H1 (cell line): Measurements from ENCODE around the gene UBE4B. TPM values are rescaled to one million over a fixed set of nuclear protein-coding genes. Genes with fewer than 3 reads are reported as not detected.

Experiments used
- CTCF ChIA-PET: fragments of 300-600 bp; sonication (Branson Sonifier 250); formaldehyde crosslinking; loops from one replicate; lab custom pipeline; 2021; ENCODE audit not compliant: partially characterized antibody; lab: Charles Lee
- POLR2A ChIA-PET: fragments of 300-600 bp; sonication (Branson Sonifier 250); formaldehyde crosslinking; loops from one replicate; lab custom pipeline; 2021; ENCODE audit warnings: inconsistent platforms; ENCODE audit not compliant: partially characterized antibody; lab: Charles Lee
- DNase-seq, 2 experiments: peaks; one replicate each; pipeline versions ENCODE4 v3.0.0 to v3.0.0-alpha.2; 2010 to 2022; ENCODE audit warnings: low spot score in 2 of 2, low read depth in 1 of 2, mixed read lengths in 1 of 2
- FAIRE-seq: peaks from 2 replicates; lab custom pipeline; 2011; peaks lifted over from hg19 to GRCh38; lab: Jason Lieb, UNC
- H2AFZ ChIP-seq: 2 replicates; pipeline ENCODE4 v1.8.1; 2012; ENCODE audit warnings: low read length, inconsistent platforms
- H2AK5ac ChIP-seq: 2 replicates; pipeline ENCODE4 v1.6.1; 2013; ENCODE audit warnings: low read depth, low read length
- H2BK120ac ChIP-seq: replicated peaks from 2 replicates; pipeline ENCODE3; 2013; ENCODE audit warnings: low read depth, low read length, inconsistent platforms
- H2BK12ac ChIP-seq: 2 replicates; pipeline ENCODE4 v1.6.1; 2013; ENCODE audit warnings: low read depth, low read length
- H2BK15ac ChIP-seq: 2 replicates; pipeline ENCODE4 v1.6.1; 2013; ENCODE audit warnings: low read length
- H2BK20ac ChIP-seq: 2 replicates; pipeline ENCODE4 v1.6.1; 2013; ENCODE audit warnings: low read length
- H2BK5ac ChIP-seq: 2 replicates; pipeline ENCODE4 v1.6.1; 2013; ENCODE audit warnings: low read depth, low read length
- H3K14ac ChIP-seq: 2 replicates; pipeline ENCODE4 v1.6.1; 2013; ENCODE audit warnings: inconsistent platforms; ENCODE audit not compliant: insufficient read length
- H3K18ac ChIP-seq: 2 replicates; pipeline ENCODE4 v1.6.1; 2013; ENCODE audit warnings: low read length; ENCODE audit errors: extremely low read depth
- H3K23ac ChIP-seq: 2 replicates; pipeline ENCODE4 v1.6.1; 2013; ENCODE audit warnings: inconsistent platforms; ENCODE audit not compliant: insufficient read length
- H3K23me2 ChIP-seq: 2 replicates; pipeline ENCODE4 v1.6.1; 2013; ENCODE audit warnings: low read depth, low read length
- H3K27ac ChIP-seq: 2 replicates; pipeline ENCODE4 v1.6.1; 2011; ENCODE audit warnings: low read depth, low read length, inconsistent platforms
- H3K27me3 ChIP-seq, 4 experiments: replicated peaks in 1 of 4; 1 replicate in 1 of 4; 2 replicates in 3 of 4; pipeline versions ENCODE4 v1.6.1 to v1.8.1; 2011 to 2013; ENCODE audit warnings: low read length in 3 of 4, mild to moderate bottlenecking in 3 of 4, inconsistent platforms in 2 of 4, mixed read lengths in 2 of 4, moderate library complexity in 1 of 4; ENCODE audit not compliant: control insufficient read depth in 3 of 4, insufficient read depth in 3 of 4; ENCODE audit errors: extremely low read depth in 1 of 4
- H3K36me3 ChIP-seq, 4 experiments: 2 replicates each; pipeline versions ENCODE4 v1.6.1 to v1.8.1; 2011 to 2013; ENCODE audit warnings: mild to moderate bottlenecking in 4 of 4, low read length in 3 of 4, moderate library complexity in 2 of 4, control low read depth in 1 of 4, inconsistent platforms in 1 of 4; ENCODE audit not compliant: insufficient read depth in 4 of 4, control insufficient read depth in 2 of 4
- H3K4ac ChIP-seq: replicated peaks from 2 replicates; pipeline ENCODE3; 2013; ENCODE audit warnings: low read length, low read depth, mixed read lengths, inconsistent platforms; ENCODE audit not compliant: insufficient read length
- H3K4me1 ChIP-seq, 4 experiments: replicated peaks in 1 of 4; 1 replicate in 1 of 4; 2 replicates in 3 of 4; pipeline versions ENCODE4 v1.6.1 to v1.8.1; 2011 to 2013; ENCODE audit warnings: low read length in 3 of 4, inconsistent platforms in 2 of 4, mixed read lengths in 1 of 4; ENCODE audit not compliant: insufficient read depth in 4 of 4, control insufficient read depth in 3 of 4
- H3K4me2 ChIP-seq, 2 experiments: 2 replicates each; pipeline versions ENCODE4 v1.6.1 to v1.8.1; 2011 to 2013; ENCODE audit warnings: low read depth in 2 of 2, low read length in 2 of 2, control low read depth in 1 of 2, inconsistent platforms in 1 of 2, mild to moderate bottlenecking in 1 of 2; ENCODE audit not compliant: insufficient read depth in 1 of 2
- H3K4me3 ChIP-seq, 4 experiments: fragments of 200-600, 300-600 bp in 1 of 4; sonication (generic), shearing (Covaris generic), sonication (Bioruptor Twin) in 1 of 4; 2 replicates each; pipeline versions ENCODE4 v1.5.1 to v1.8.1; 2011 to 2016; ENCODE audit warnings: low read length in 4 of 4, low read depth in 3 of 4, control low read depth in 2 of 4, inconsistent platforms in 2 of 4, mild to moderate bottlenecking in 2 of 4, mixed read lengths in 1 of 4, moderate library complexity in 1 of 4; ENCODE audit not compliant: insufficient read depth in 2 of 4; ENCODE audit errors: extremely low read depth in 1 of 4
- H3K56ac ChIP-seq: replicated peaks from 2 replicates; pipeline ENCODE3; 2013; ENCODE audit warnings: low read depth, mild to moderate bottlenecking, mixed read lengths, low read length, inconsistent platforms; ENCODE audit not compliant: insufficient read length
- H3K79me1 ChIP-seq: 2 replicates; pipeline ENCODE4 v1.6.1; 2013; ENCODE audit warnings: low read depth, low read length, control low read depth
- H3K79me2 ChIP-seq, 2 experiments: 2 replicates each; pipeline versions ENCODE4 v1.6.1 to v1.8.1; 2012 to 2013; ENCODE audit warnings: low read length in 2 of 2, mild to moderate bottlenecking in 2 of 2, inconsistent platforms in 1 of 2; ENCODE audit not compliant: insufficient read depth in 2 of 2, control insufficient read depth in 1 of 2
- H3K9ac ChIP-seq, 4 experiments: replicated peaks in 1 of 4; 1 replicate in 1 of 4; 2 replicates in 3 of 4; pipeline versions ENCODE4 v1.6.1 to v1.8.1; 2011 to 2013; ENCODE audit warnings: low read depth in 3 of 4, low read length in 3 of 4, control low read depth in 2 of 4, mild to moderate bottlenecking in 2 of 4, moderate library complexity in 2 of 4, inconsistent platforms in 1 of 4; ENCODE audit errors: extremely low read depth in 1 of 4
- H3K9me3 ChIP-seq, 2 experiments: 2 replicates each; pipeline versions ENCODE4 v1.6.1 to v1.8.1; 2012 to 2013; ENCODE audit warnings: mild to moderate bottlenecking in 2 of 2, moderate library complexity in 2 of 2, control low read depth in 1 of 2, inconsistent platforms in 1 of 2, low read depth in 1 of 2, low read length in 1 of 2, mixed read lengths in 1 of 2; ENCODE audit not compliant: insufficient read depth in 2 of 2
- H4K20me1 ChIP-seq, 2 experiments: replicated peaks in 1 of 2; 2 replicates each; pipeline versions ENCODE3 to v1.8.1; 2011 to 2013; ENCODE audit warnings: inconsistent platforms in 2 of 2, low read length in 2 of 2, mild to moderate bottlenecking in 1 of 2; ENCODE audit not compliant: insufficient read depth in 2 of 2, control insufficient read depth in 1 of 2
- H4K5ac ChIP-seq: 2 replicates; pipeline ENCODE4 v1.6.1; 2013; ENCODE audit warnings: low read length, low read depth, mixed read lengths, inconsistent platforms; ENCODE audit not compliant: insufficient read length
- H4K8ac ChIP-seq: 2 replicates; pipeline ENCODE4 v1.8.0; 2013; ENCODE audit warnings: mild to moderate bottlenecking, moderate library complexity, low read length, inconsistent platforms; ENCODE audit not compliant: insufficient read depth; ENCODE audit errors: extremely low read depth
- H4K91ac ChIP-seq: replicated peaks from 2 replicates; pipeline ENCODE3; 2013; ENCODE audit warnings: low read length, mixed read lengths, inconsistent platforms; ENCODE audit not compliant: insufficient read length
- ASH2L ChIP-seq: fragments of 200-600, 300-600 bp; sonication (generic); IDR thresholded peaks from one replicate; pipeline ENCODE4 v1.7.1; 2017; ENCODE audit warnings: low read length
- CTBP2 ChIP-seq: IDR thresholded peaks from 2 replicates; pipeline ENCODE4 v1.7.0; 2011; ENCODE audit warnings: borderline replicate concordance, mild to moderate bottlenecking, moderate library complexity, mixed read lengths, low read length; ENCODE audit not compliant: insufficient read depth, insufficient read length
- HDAC6 ChIP-seq: IDR thresholded peaks from one replicate; pipeline ENCODE4 v1.7.1; 2012; ENCODE audit warnings: low read depth, mild to moderate bottlenecking, inconsistent platforms, low read length, moderate library complexity
- SUZ12 ChIP-seq: fragments of 200-600 bp; sonication (generic); IDR thresholded peaks from 2 replicates; pipeline ENCODE4 v1.6.1; 2012; ENCODE audit warnings: mild to moderate bottlenecking, inconsistent platforms, low read length, moderate library complexity, mixed read lengths
- WGBS, 2 experiments: shearing (Covaris generic) in 1 of 2; methylation state at CpG; one replicate each; pipeline versions ENCODE4 v1.1.6 to v1.1.7; 2013 to 2015; ENCODE audit warnings: low lambda C conversion rate in 2 of 2, mixed read lengths in 2 of 2, inconsistent platforms in 1 of 2, low coverage in 1 of 2, missing lambda C conversion rate in 1 of 2; ENCODE audit not compliant: insufficient replicate concordance in 2 of 2, insufficient coverage in 1 of 2, insufficient read length in 1 of 2; ENCODE audit errors: extremely low coverage in 1 of 2, missing lambda C conversion rate in 1 of 2; 5-methylcytosine and 5-hydroxymethylcytosine counted together
- polyA plus RNA-seq, 7 experiments: library from polyadenylated mRNA; depleted of rRNA in 3 of 7; stranded (reverse) in 5 of 7; unstranded in 2 of 7; fragments of >200 nt in 5 of 7; fragments of 200-250 nt in 2 of 7; gene quantifications; 1 replicate in 5 of 7; 2 replicates in 1 of 7; 4 replicates in 1 of 7; pipeline versions ENCODE4 v1.2.1 to v1.2.3, GENCODE V29; 2011 to 2013; ENCODE audit warnings: missing spikeins in 2 of 7, mixed read lengths in 2 of 7
- total RNA-seq: library from RNA; stranded (reverse); fragmentation: NEBNext Ultra II Directional; extraction: Animal tissue kit (Norgen Biotek cat#: 25700); gene quantifications from 2 replicates; pipeline ENCODE4 v1.2.1, GENCODE V29; 2021

UBE4B gene
- total and polyA plus RNA-seq, 2 of the 8 experiments (the other 6 are each of a cell fraction or from before 2014, with no cell fraction given): 24.5 to 90.1 TPM

DNA sequence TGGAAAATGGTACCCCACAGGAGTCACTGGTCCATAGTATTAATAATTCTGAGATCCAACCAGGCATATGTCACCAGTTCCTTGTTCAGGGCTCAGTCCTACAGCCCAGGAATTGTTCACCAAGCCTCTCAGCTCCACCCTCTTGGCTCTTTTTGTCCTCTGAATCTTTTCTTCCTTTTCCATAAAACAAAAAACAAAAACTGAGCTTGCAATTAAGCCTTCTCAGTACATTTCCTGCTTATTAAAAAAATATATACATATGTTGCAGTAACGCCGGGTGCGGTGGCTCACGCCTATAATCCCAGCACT is 154.2 kb downstream of the UBE4B start:
- FAIRE-seq: no peak
- ChIA-PET CTCF (no interaction called here), POLR2A (interaction anchor here (0.5 kb wide), 1 partner anchor 208 kb away, joined by 4 read pairs; no protein-coding TSS in a partner anchor)
- no peak overlapping the region for H3K4ac ChIP-seq
- DNase-seq: no peak
- H3K27me3 ChIP-seq: no peaks in the 10 kb centered on the region
- no peaks in the 10 kb centered on the region for H3K79me2 ChIP-seq
- no peaks in the 10 kb centered on the region for H3K4me1 ChIP-seq
- H4K91ac ChIP-seq: no peak overlapping the region
- TF ChIP-seq SUZ12: no peak
- TF ChIP-seq HDAC6: no peak
- TF ChIP-seq CTBP2: no peak
- TF ChIP-seq ASH2L: no peak
- no peaks in the 10 kb centered on the region for H3K36me3 ChIP-seq
- H2BK12ac ChIP-seq: no peak overlapping the region
- H2BK5ac ChIP-seq: no peak overlapping the region
- no peak overlapping the region for H3K27ac ChIP-seq
- H3K56ac ChIP-seq: no peak overlapping the region
- no peaks in the 10 kb centered on the region for H4K20me1 ChIP-seq
- H3K9ac ChIP-seq: no peak overlapping the region
- 91% methylated on average over 4 of the region's 4 CpGs; no CpG with 5 or more reads in 1 of the 2 experiments for WGBS, 2 experiments
- H3K79me1 ChIP-seq: no peaks in the 10 kb centered on the region
- H2BK15ac ChIP-seq: no peak overlapping the region
- no peak overlapping the region for H2BK120ac ChIP-seq
- H2BK20ac ChIP-seq: no peak overlapping the region
- no peak overlapping the region for H3K14ac ChIP-seq
- no peak overlapping the region for H4K5ac ChIP-seq
- H3K23ac ChIP-seq: no peak overlapping the region
- no peaks in the 10 kb centered on the region for H3K9me3 ChIP-seq
- no peak overlapping the region for H3K4me3 ChIP-seq
- no peak overlapping the region for H3K4me2 ChIP-seq
- H3K23me2 ChIP-seq: no peaks in the 10 kb centered on the region; the same call in 1 of the 2 replicates
- no peak overlapping the region for H3K18ac ChIP-seq
- no peak overlapping the region for H4K8ac ChIP-seq
- H2AK5ac ChIP-seq: 0 out of 2 replicates have a peak overlapping the region, but pooled peaks have one; percentile 79
- no peak overlapping the region for H2AFZ ChIP-seq
